WERI-Rb-1 (cell line): ENCODE results near the gene KPNA1.
"Not testable (repeated sequence)": the region's sequence is repeated elsewhere in the genome, so short reads cannot be mapped to it uniquely, and the experiment has no call there.

Source experiments
- DNase-seq: peaks from one replicate; pipeline ENCODE4 v3.0.0-alpha.2; 2020
- H3K27ac ChIP-seq: fragments of 250-450 bp; sonication (Bioruptor Pico); 2 replicates; pipeline ENCODE4 v1.5.1; 2020; ENCODE audit warnings: mild to moderate bottlenecking, moderate library complexity
- H3K27me3 ChIP-seq: fragments of 250-450 bp; sonication (Bioruptor Pico); 2 replicates; pipeline ENCODE4 v1.5.1; 2021; ENCODE audit warnings: mild to moderate bottlenecking, low read depth, moderate library complexity; ENCODE audit not compliant: insufficient read depth, severe bottlenecking
- H3K36me3 ChIP-seq: fragments of 250-450 bp; sonication (Bioruptor Pico); 2 replicates; pipeline ENCODE4 v1.5.1; 2020; ENCODE audit warnings: mild to moderate bottlenecking, moderate library complexity
- H3K4me3 ChIP-seq: 2 replicates; pipeline ENCODE4 v1.5.1; 2011; ENCODE audit warnings: low read depth, mild to moderate bottlenecking, control low read depth, low read length
- H3K9me3 ChIP-seq: fragments of 250-450 bp; sonication (Bioruptor Pico); 2 replicates; pipeline ENCODE4 v1.5.1; 2021; ENCODE audit warnings: mild to moderate bottlenecking, moderate library complexity; ENCODE audit not compliant: severe bottlenecking
- CTCF ChIP-seq: IDR thresholded peaks from 2 replicates; pipeline ENCODE4 v1.5.1; 2011; ENCODE audit warnings: low read depth, mild to moderate bottlenecking, control low read depth, inconsistent platforms, low read length

KPNA1 gene

GRCh38 chr3:122515870-122516269, 1.1 kb upstream of the KPNA1 start:
- DNase-seq, result no peak
- Histone ChIP-seq H3K27me3 (no peaks in the 10 kb centered on the region), H3K4me3 (no peak overlapping the region), H3K36me3 (peaks cover 4% of the 10 kb centered on the region), H3K27ac (no peak overlapping the region), H3K9me3 (no peaks in the 10 kb centered on the region)
- no peak for TF ChIP-seq CTCF

- Histone ChIP-seq H3K27ac (peak overlapping the region; percentile 99), H3K4me3 (peak overlapping the region; percentile 92)
These were observed 305 bp upstream of the KPNA1 start for GRCh38 chr3:122515020-122515468.

GRCh38 chr3:122513386-122514122, 1.2 kb downstream of the KPNA1 start:
- no peak for DNase-seq
- TF ChIP-seq CTCF, result no peak
- H3K27me3 ChIP-seq, result no peaks in the 10 kb centered on the region
- H3K36me3 ChIP-seq, result peaks cover 5% of the 10 kb centered on the region
- H3K27ac ChIP-seq, result peak overlapping the region; percentile 99
- no peaks in the 10 kb centered on the region for H3K9me3 ChIP-seq
- peak overlapping the region; percentile 92 for H3K4me3 ChIP-seq

More at GRCh38 chr3:122515020-122515468, 305 bp upstream of the KPNA1 start:
- Histone ChIP-seq H3K36me3 (peaks cover 5% of the 10 kb centered on the region), H3K9me3 (no peaks in the 10 kb centered on the region), H3K27me3 (no peaks in the 10 kb centered on the region)
- no peak for DNase-seq
- no peak for TF ChIP-seq CTCF

GRCh38 chr3:122512284-122512683, 2.5 kb downstream of the KPNA1 start:
- no peak overlapping the region for H3K4me3 ChIP-seq
- H3K27me3 ChIP-seq, result no peaks in the 10 kb centered on the region
- peaks cover 5% of the 10 kb centered on the region for H3K36me3 ChIP-seq
- no peaks in the 10 kb centered on the region for H3K9me3 ChIP-seq
- no peak overlapping the region; the same call in 1 of the 2 replicates for H3K27ac ChIP-seq
- no peak for TF ChIP-seq CTCF
- no peak for DNase-seq

GRCh38 chr3:122510878-122511535, 3.7 kb downstream of the KPNA1 start:
- H3K27ac ChIP-seq, result no peak overlapping the region
- no peak overlapping the region for H3K4me3 ChIP-seq
- peaks cover 5% of the 10 kb centered on the region for H3K36me3 ChIP-seq
- no peaks in the 10 kb centered on the region for H3K27me3 ChIP-seq
- no peaks in the 10 kb centered on the region for H3K9me3 ChIP-seq
- TF ChIP-seq CTCF, result no peak
- no peak for DNase-seq

GRCh38 chr3:122508944-122509343, 5.8 kb downstream of the KPNA1 start:
- not testable (repeated sequence) for H3K9me3 ChIP-seq, DNase-seq, H3K36me3 ChIP-seq, H3K27me3 ChIP-seq, H3K27ac ChIP-seq, H3K4me3 ChIP-seq
